ENCODE measurements around the gene NDST1.

Gene NDST1

GRCh38 chr5:150550286-150550685, 42.4 kb downstream of the NDST1 start:
- Histone ChIP-seq H4K20me1 (ENCODE audit: insufficient read depth, low read length) (no peaks in the 10 kb centered on the region), H3K27ac (ENCODE audit: low read depth, low read length, poor library complexity, severe bottlenecking) (no peak overlapping the region), H3K9me3 (ENCODE audit: low read length) (no peaks in the 10 kb centered on the region), H3K9ac (ENCODE audit: low read length) (no peak overlapping the region), H3K27me3 (ENCODE audit: insufficient read depth, low read length) (no peaks in the 10 kb centered on the region), H3K4me2 (ENCODE audit: low read length) (no peak overlapping the region), H3F3A (ENCODE audit: insufficient read depth, low read length) (no peaks in the 10 kb centered on the region), H3K9me2 (ENCODE audit: low read depth, low read length) (no peaks in the 10 kb centered on the region), H2AFZ (ENCODE audit: low read length) (no peak overlapping the region), H3K36me3 (ENCODE audit: insufficient read depth, low read length) (no peaks in the 10 kb centered on the region), H3K79me2 (ENCODE audit: insufficient read depth, low read length) (no peaks in the 10 kb centered on the region), H3K4me1 (ENCODE audit: insufficient read depth, low read length, severe bottlenecking) (no peaks in the 10 kb centered on the region), H3K4me3 (ENCODE audit: low read depth, low read length, poor library complexity, severe bottlenecking) (no peak overlapping the region)
- no peak for TF ChIP-seq CTCF (IDR thresholded peaks at IDR 0.05; ENCODE audit: low read length)
- no peak for TF ChIP-seq EZH2 (IDR thresholded peaks at IDR 0.05; ENCODE audit: borderline replicate concordance, low read length)

- no peaks in the 10 kb centered on the region for H3K9me3 ChIP-seq (ENCODE audit: low read length)
- no peaks in the 10 kb centered on the region for H4K20me1 ChIP-seq (ENCODE audit: insufficient read depth, low read length)
- H3K36me3 ChIP-seq (ENCODE audit: insufficient read depth, low read length), result no peaks in the 10 kb centered on the region
- no peaks in the 10 kb centered on the region for H3F3A ChIP-seq (ENCODE audit: insufficient read depth, low read length)
- H3K9me2 ChIP-seq (ENCODE audit: low read depth, low read length), result no peaks in the 10 kb centered on the region
- no peak overlapping the region for H2AFZ ChIP-seq (ENCODE audit: low read length)
- no peak overlapping the region for H3K9ac ChIP-seq (ENCODE audit: low read length)
- H3K4me3 ChIP-seq (ENCODE audit: low read depth, low read length, poor library complexity, severe bottlenecking), result no peak overlapping the region
- no peaks in the 10 kb centered on the region for H3K79me2 ChIP-seq (ENCODE audit: insufficient read depth, low read length)
- no peak overlapping the region for H3K4me2 ChIP-seq (ENCODE audit: low read length)
- no peaks in the 10 kb centered on the region for H3K4me1 ChIP-seq (ENCODE audit: insufficient read depth, low read length, severe bottlenecking)
- H3K27ac ChIP-seq (ENCODE audit: low read depth, low read length, poor library complexity, severe bottlenecking), result no peak overlapping the region
- TF ChIP-seq EZH2 (IDR thresholded peaks at IDR 0.05; ENCODE audit: borderline replicate concordance, low read length), result no peak
- no peak for TF ChIP-seq CTCF (IDR thresholded peaks at IDR 0.05; ENCODE audit: low read length)
- no peaks in the 10 kb centered on the region for H3K27me3 ChIP-seq (ENCODE audit: insufficient read depth, low read length)
Measured at GRCh38 chr5:150551066-150551465, 43.1 kb downstream of the NDST1 start.

- Histone ChIP-seq H3K27me3 (ENCODE audit: insufficient read depth, low read length) (no peaks in the 10 kb centered on the region), H2AFZ (ENCODE audit: low read length) (no peak overlapping the region), H3K36me3 (ENCODE audit: insufficient read depth, low read length) (no peaks in the 10 kb centered on the region), H3K9me2 (ENCODE audit: low read depth, low read length) (no peaks in the 10 kb centered on the region), H3K79me2 (ENCODE audit: insufficient read depth, low read length) (no peaks in the 10 kb centered on the region), H3K9ac (ENCODE audit: low read length) (no peak overlapping the region), H3K4me1 (ENCODE audit: insufficient read depth, low read length, severe bottlenecking) (no peaks in the 10 kb centered on the region), H3F3A (ENCODE audit: insufficient read depth, low read length) (no peaks in the 10 kb centered on the region), H3K27ac (ENCODE audit: low read depth, low read length, poor library complexity, severe bottlenecking) (no peak overlapping the region), H3K4me3 (ENCODE audit: low read depth, low read length, poor library complexity, severe bottlenecking) (no peak overlapping the region), H3K9me3 (ENCODE audit: low read length) (no peaks in the 10 kb centered on the region), H3K4me2 (ENCODE audit: low read length) (no peak overlapping the region), H4K20me1 (ENCODE audit: insufficient read depth, low read length) (no peaks in the 10 kb centered on the region)
- no peak for TF ChIP-seq CTCF (IDR thresholded peaks at IDR 0.05; ENCODE audit: low read length)
- no peak for TF ChIP-seq EZH2 (IDR thresholded peaks at IDR 0.05; ENCODE audit: borderline replicate concordance, low read length)
Measured at GRCh38 chr5:150553402-150553801, 45.5 kb downstream of the NDST1 start.
